HG03025 (cell line): Measurements from ENCODE around the gene FFAR2.
"Not testable (repeated sequence)": the region's sequence is repeated elsewhere in the genome, so short reads cannot be mapped to it uniquely, and the experiment has no call there.

Experiments
- ATAC-seq: cut with Tn5 transposase; IDR thresholded peaks from one replicate; pipeline ENCODE4 v1.9.1; 2021; ENCODE audit warnings: mild to moderate bottlenecking, moderate library complexity; ENCODE audit not compliant: unreplicated experiment, low FRiP score

Gene FFAR2

GRCh38 chr19:35451338-35452096 is 3.5 kb downstream of the FFAR2 start:
- no peak for ATAC-seq

DNA sequence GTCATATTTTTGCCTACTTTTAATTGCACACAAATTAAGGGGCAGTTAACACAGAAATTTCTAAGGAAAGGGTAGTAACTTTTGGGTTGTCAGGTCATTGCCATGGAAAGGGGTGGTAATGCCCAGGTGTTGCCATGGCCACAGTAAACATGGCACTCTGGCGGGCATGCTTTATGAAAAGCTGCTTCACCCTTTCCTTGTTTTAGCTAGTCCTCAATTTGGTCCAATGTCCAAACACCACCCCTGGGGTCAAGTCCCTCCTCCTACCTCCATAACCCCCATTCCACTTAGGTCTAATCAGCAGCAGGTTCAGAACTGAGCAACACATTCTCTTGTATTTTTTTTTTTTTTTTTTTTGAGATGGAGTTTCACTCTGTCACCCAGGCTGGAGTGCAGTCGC is 6.6 kb downstream of the FFAR2 start:
- ATAC-seq = no peak

- ATAC-seq = no peak
These were observed 7.7 kb downstream of the FFAR2 start for GRCh38 chr19:35455616-35456201.

- ATAC-seq = no peak
These were observed 9.1 kb downstream of the FFAR2 start for GRCh38 chr19:35457173-35457572.

GRCh38 chr19:35458192-35458591 is 10.1 kb downstream of the FFAR2 start:
- ATAC-seq = no peak

- ATAC-seq = no peak
These were observed 10.8 kb downstream of the FFAR2 start for GRCh38 chr19:35458731-35459391.

- no peak for ATAC-seq
These were observed 11.5 kb downstream of the FFAR2 start for GRCh38 chr19:35459414-35460082.

GRCh38 chr19:35460608-35461007 is 12.6 kb downstream of the FFAR2 start:
- no peak for ATAC-seq

GRCh38 chr19:35461060-35461459 is 13.0 kb downstream of the FFAR2 start:
- ATAC-seq = no peak

DNA sequence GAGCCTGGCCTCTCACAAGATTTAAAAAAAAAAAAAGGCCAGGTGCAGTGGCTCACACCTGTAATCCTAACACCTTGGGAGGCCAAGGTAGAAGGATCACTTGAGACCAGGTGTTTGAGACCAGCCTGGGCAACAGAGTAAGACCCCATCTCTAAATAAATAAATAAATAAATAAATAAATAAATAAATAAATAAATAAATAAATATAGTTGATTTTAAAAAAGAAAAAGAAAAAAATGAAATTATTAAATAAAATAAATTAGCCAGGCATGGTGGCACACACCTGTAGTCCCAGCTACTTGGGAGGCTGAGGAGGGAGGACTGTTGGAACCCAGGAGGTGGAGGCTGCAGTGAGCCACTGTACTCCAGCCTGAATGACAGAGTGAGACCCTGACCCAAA is 13.7 kb downstream of the FFAR2 start:
- ATAC-seq = not testable (repeated sequence)

GRCh38 chr19:35462476-35462953 is 14.5 kb downstream of the FFAR2 start:
- no peak for ATAC-seq

DNA sequence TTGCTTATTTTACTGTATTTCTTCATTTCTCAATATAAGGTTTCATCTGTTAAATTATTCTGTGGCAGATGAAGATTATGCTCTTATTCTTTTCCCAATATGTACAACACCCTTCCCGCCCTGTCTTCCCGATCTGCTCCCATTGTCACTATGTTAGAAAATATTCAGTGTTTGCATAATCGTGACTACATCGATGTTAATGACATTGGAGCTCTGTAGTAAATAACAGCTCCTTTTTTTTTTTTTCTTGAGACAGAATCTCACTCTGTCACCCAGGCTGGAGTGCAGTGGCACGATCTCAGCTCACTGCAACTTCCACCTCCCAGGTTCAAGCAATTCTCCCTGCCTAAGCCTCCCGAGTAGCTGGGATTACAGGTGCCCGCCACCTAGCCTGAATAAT is 14.9 kb downstream of the FFAR2 start:
- ATAC-seq = not testable (repeated sequence)

- ATAC-seq = no peak
These were observed 18.2 kb downstream of the FFAR2 start for GRCh38 chr19:35466259-35466658.

DNA sequence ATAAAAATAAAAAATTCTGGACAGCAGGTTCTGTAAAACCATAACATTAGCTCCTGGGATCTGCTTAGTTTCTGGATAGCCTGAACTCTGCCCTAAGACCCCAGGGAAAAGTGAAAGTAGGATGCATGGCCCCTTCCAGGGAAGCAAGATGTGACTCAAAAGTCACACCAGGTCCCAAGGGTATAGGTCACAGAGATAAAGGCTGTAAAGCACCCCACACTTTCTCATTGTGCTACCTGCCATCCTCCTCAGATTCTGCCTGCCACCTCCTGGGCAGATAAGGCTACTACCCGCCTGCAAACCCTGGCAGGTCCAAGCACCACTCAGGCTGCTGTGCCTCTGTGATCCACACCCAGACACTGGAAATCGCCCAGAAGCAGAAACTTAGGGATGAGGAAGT is 20.6 kb downstream of the FFAR2 start:
- no peak for ATAC-seq

DNA sequence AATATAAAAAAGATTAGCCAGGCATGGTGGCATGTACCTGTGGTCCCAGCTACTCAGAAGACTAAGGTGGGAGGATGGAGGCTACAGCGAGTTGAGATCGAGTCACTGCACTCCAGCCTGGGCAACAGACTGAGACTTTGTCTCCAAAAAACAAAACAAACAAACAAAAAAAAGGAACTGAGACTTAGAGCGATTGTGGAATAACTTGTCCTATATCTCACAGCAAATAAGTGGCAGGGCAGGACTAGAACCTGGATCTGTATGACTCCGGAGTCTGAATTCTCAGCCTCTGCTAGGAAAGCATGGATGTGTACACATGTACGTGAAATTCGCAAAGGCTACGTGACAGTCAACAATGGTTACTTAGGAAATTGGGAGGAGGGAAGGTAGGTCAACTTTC is 22.1 kb downstream of the FFAR2 start:
- ATAC-seq = no peak

DNA sequence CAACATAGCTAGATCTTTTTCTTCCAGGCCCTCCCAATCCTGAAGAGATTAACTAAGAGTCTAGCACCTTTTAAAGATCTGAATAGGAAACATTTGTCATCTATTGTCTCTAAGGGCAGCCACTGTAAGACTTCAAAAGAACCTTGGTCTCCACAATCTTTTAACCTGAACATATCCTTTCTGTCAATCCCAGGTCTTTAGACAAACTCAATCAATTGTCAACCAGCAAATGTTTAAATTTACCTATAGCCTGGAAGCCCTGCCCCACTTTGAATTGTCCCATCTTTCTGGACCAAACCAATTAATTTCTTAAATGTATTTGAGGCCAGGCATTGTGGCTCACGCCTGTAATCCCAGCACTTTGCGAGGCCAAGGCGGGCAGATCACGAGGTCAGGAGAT is 23.0 kb downstream of the FFAR2 start:
- ATAC-seq = not testable (repeated sequence)

GRCh38 chr19:35471946-35472345 is 23.9 kb downstream of the FFAR2 start:
- ATAC-seq = no peak

- no peak for ATAC-seq
These were observed 26.0 kb downstream of the FFAR2 start for GRCh38 chr19:35474104-35474503.

DNA sequence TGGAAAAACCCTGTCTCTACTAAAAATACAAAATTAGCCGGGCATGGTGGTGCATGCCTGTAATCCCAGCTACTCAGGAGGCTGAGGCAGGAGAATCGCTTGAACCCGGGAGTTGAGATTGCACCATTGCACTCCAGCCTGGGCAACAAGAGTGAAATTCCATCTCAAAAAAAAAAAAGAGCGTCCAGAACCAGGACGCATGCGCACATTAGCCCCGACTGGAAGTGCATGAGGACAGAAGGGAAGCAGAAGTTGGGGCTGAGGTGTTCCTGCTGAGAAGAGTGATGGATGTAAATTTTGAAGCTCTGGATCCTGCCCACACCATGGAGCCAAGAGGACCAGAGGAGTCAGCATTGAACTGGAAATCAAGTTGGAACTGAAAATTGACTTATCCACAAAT is 26.5 kb downstream of the FFAR2 start:
- not testable (repeated sequence) for ATAC-seq

DNA sequence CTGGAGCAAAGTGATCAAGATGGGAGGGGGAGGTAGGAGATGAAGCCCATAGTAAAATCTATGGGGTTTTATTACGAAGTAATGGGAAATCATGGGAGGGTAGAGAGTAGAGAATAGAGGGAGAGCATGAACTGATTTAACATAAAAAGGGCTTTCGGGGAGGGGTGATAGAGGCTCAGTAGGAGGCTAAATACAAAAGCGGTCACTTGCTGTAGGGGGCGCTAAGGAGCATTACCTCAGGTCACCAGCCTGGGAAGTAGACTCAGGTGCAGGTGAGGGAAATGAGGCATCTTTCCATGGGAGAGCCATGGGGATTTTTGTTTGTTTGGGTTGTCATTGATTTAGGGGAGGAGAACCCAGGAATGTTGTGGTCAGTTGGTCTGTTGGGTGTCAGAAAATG is 28.1 kb downstream of the FFAR2 start:
- no peak for ATAC-seq
